ENCODE results near the gene HID1. TPM values are rescaled to one million over a fixed set of nuclear protein-coding genes. Genes with fewer than 3 reads are reported as not detected.
"Not testable (repeated sequence)": the region's sequence is repeated elsewhere in the genome, so short reads cannot be mapped to it uniquely, and the experiment has no call there.

The HID1 gene, protein sequence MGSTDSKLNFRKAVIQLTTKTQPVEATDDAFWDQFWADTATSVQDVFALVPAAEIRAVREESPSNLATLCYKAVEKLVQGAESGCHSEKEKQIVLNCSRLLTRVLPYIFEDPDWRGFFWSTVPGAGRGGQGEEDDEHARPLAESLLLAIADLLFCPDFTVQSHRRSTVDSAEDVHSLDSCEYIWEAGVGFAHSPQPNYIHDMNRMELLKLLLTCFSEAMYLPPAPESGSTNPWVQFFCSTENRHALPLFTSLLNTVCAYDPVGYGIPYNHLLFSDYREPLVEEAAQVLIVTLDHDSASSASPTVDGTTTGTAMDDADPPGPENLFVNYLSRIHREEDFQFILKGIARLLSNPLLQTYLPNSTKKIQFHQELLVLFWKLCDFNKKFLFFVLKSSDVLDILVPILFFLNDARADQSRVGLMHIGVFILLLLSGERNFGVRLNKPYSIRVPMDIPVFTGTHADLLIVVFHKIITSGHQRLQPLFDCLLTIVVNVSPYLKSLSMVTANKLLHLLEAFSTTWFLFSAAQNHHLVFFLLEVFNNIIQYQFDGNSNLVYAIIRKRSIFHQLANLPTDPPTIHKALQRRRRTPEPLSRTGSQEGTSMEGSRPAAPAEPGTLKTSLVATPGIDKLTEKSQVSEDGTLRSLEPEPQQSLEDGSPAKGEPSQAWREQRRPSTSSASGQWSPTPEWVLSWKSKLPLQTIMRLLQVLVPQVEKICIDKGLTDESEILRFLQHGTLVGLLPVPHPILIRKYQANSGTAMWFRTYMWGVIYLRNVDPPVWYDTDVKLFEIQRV
- 16.1 TPM for total RNA-seq

DNA sequence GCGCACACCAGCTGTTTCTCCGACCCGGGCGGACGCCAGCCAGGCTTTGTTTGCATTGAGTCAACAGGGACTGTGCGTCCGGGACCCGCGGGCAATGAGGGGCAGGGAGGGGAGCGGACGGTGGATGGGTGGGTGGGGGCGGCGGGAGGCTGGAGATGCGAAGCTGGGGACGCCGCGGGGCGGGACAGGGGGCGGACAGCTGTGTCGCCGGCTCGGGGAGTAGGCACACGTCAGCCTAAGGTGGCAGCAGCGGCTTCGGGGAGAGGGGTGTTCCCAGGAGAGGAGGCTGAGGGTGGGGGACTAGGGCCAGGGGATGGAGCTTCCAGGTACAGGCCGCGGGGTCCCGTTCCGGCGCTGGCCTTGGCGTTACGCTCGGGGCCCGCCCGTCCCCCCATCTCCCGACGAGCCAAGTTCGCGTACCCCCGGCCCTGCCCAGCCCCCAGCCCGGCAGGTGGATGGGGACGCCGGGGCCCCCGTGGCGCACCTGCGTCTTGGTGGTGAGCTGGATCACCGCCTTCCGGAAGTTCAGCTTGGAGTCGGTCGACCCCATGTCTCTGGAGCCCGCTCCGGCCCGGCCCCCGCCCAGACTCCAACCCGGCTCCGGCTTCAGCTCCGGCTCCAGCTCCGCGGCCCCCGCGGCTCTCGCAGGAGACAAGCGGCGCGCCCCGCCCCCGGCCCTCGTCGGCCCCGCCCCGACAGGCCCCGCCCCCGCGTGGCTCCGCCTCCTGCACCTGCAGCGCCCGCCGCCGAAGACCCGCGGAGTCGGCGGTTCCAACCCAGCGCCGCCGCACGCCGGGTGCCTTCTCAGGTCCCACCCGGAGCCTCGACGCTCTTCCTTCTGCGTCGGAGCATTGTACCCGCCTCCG, at the start of gene HID1:
Gene HID1, minus strand, starts transcription at position 653 of the 866 bp plus-strand sequence. Its CDS starts 103 bp downstream, at position 550.
- ATAC-seq (peak; percentile 31), DNase-seq (ENCODE audit: low spot score) (no peak)
- intact Hi-C loops (cut with DNase I), result no loop called here

DNA sequence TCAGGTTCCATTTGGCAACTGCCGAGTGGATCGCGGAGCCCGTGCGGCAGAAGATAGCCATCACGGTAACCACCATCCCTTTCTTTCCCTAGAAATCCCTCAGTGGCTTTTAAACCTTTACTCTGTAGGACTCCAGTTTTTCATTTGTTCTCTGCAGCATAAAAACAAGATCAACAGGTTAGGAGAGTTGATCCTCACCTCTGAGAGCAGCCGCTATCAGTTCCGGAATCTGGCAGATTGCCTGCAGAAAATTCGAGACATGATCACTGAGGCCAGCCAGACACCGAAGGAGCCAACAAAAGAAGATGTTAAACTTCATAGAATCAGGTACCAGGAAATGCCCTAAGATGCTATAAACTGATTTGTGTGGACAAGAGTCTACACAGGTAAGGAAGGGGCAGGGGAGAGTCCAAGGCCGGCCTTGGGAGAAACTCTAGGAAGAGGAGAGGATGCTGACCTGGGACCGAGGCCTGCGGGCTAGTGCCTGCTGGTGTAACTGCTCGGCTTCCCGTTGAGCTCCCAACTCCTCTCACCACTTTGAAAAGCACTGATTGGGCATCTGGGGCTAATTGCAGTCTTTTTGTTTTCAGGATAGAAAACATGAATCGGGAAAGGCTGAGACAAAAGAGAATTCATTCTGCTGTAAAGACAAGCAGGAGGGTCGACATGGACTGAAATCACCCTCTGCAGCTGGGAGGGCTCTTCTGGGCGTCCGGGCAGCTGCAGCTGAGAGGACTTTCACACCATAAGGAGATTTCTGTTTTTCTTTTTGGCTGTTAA, 48.0 kb upstream of the HID1 start:
- no peak for ATAC-seq
- intact Hi-C loops (cut with DNase I), result no loop called here
- DNase-seq (ENCODE audit: low spot score), result no peak

DNA sequence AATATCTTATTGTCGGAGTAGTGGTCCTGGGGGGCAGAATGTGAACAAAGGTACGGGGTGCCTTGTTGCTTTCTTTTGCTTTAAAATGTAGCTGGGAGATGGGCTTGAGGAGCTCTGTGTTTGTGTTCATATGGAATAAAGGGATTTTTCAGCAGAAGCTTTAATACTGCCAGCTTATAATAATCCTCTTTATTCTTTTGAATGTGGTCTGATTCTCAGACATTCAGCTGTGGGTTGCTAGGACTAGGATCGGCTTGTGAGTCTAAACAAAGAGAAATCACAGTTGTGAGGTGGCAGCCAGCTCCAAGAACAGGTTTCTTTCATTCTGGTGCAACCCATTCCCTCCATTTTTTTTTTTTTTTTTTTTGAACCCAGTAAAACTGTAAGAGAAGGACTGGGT, 47.2 kb upstream of the HID1 start:
- intact Hi-C loops (cut with DNase I), result loop anchor here (10.0 kb wide), 1 partner anchor 55 kb away; no protein-coding TSS in a partner anchor
- ATAC-seq (no peak), DNase-seq (ENCODE audit: low spot score) (no peak)

DNA sequence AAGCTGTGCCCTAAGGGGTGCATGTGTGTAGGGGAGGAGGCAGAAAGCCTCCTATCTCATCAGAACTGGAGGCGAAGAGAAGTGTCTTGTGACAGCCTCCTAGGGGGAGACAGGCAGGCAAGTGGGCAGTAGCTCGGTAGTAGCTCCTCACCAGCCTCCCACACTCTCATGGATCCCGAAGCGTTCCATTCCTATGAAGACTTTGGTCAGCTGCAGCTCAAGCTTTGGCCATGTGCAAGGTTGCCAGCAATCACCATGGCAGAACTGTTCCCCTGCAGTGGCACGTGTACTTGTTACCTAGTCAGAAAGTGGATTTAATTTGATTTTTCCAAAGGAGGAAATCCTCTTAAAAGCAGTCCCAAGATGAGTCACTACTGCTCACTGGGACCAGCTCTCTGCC, 46.6 kb upstream of the HID1 start:
- intact Hi-C loops (cut with DNase I), result loop anchor here (10.0 kb wide), 1 partner anchor 54 kb away; no protein-coding TSS in a partner anchor
- no peak for ATAC-seq
- DNase-seq (ENCODE audit: low spot score), result no peak

DNA sequence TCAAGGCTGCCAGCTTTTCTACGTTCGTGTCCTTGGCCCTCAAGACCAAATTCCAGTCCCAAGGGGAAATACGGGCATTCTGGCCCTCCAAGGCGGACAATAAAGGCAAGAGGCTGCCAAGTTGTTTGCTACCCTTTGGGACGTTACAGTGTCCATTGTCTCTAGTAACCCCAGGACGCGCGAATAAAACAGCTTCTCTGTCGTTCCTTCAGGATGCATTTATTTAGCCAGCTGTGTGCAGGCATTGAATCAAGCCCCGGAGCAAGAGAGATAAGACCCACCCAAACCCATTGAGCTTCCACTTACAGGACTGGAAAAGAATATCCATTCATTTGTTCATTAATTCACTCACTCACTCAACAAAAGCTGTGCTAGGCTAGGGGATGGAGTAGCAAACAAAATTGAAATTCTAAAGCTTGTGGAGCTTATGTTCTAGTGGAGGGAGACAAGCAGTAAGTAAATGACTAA, 40.6 kb upstream of the HID1 start:
- ATAC-seq (no peak), DNase-seq (ENCODE audit: low spot score) (no peak)
- intact Hi-C loops (cut with DNase I), result loop anchor here (10.0 kb wide), 1 partner anchor 48 kb away; no protein-coding TSS in a partner anchor

DNA sequence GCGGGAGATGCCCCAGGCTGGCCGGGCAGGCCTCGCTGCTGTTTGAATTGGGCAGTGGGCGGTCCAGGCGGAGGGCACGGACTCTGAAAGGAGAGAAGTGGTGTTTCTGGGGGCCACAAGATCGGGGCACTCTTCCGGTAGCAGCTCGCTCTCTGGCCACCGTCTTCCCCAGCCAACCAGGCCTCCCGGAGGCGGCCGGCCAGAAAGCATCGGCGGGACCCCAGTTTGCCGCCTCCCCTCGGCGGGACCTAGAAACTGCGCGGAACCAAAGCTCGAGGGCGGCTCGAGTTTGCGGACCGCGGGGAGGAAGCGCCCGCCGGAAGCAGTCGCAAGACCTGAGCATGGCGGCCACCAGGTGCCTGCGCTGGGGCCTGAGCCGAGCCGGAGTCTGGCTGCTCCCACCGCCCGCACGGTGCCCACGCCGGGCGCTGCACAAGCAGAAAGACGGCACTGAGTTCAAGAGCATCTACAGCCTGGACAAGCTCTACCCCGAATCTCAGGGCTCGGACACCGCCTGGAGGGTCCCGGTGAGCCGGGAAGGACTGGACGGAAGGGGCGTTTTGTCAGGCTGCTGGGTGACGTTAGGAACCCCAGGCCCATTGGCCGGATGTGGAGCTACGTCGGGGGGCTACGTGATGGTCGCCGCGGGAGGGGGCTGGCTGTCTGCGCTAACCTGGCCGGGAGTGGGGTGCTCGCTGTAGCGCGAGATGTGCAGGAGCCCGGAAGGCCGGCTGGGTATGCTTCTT, 40.0 kb upstream of the HID1 start, which contains the start of gene MRPL58:
Gene MRPL58, plus strand, starts transcription at position 325 of the 746 bp plus-strand sequence. Its CDS starts 17 bp downstream, at position 342.
- DNase-seq (ENCODE audit: low spot score) (peak; percentile 88), ATAC-seq (peak; percentile 96)
- intact Hi-C loops (cut with DNase I), result loop anchor here (10.0 kb wide), 1 partner anchor 48 kb away; no protein-coding TSS in a partner anchor

DNA sequence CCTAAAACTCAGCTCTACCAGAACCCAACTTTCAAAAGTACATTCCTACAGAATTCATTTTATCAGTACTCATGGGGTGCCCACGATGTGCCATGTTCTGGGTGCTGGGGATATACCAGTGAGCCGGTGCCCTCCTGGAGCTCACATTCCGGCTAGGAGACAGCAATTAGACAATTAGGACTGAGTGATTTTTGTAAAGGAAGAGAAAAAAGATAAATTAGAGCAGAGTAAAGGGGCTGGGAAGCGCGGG, 39.5 kb upstream of the HID1 start:
- intact Hi-C loops (cut with DNase I), result loop anchor here (10.0 kb wide), 1 partner anchor 47 kb away; no protein-coding TSS in a partner anchor
- ATAC-seq (no peak), DNase-seq (ENCODE audit: low spot score) (no peak)

DNA sequence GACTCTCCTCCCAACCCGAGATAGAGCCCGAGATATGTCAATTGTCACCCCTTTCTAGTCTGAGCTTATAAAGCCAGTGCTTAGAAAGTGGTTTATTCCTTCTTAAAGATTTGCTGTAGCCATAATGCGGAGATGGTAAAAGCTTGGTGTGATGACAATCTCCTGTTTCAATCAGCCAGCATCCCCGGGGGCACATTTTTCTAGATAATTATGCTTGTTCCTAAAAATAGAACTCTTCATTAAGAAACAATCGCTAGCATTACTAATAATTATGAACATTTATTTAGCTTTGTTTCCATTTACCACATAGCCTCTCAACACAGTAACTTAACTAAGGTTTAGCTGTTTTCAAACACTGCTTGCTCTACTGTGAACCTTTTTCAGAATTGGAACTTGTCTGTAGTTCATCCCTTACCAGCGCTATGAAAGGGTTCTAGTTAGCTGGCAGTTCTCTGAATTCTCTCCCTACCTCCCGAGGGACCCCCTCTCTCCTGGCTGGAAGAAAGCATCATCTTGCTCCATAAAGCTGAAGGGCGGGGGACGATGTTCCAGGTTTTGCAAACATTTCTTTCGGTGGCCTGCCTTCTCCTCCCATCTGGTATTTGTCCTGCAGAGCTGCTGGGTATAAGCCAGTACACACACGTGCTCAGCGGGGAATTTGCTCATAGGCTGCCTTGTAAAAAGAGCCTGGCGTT, 39.0 kb upstream of the HID1 start:
- peak; percentile 84 for ATAC-seq
- intact Hi-C loops (cut with DNase I), result loop anchor here (10.0 kb wide), 1 partner anchor 47 kb away; no protein-coding TSS in a partner anchor
- DNase-seq (ENCODE audit: low spot score), result no peak

DNA sequence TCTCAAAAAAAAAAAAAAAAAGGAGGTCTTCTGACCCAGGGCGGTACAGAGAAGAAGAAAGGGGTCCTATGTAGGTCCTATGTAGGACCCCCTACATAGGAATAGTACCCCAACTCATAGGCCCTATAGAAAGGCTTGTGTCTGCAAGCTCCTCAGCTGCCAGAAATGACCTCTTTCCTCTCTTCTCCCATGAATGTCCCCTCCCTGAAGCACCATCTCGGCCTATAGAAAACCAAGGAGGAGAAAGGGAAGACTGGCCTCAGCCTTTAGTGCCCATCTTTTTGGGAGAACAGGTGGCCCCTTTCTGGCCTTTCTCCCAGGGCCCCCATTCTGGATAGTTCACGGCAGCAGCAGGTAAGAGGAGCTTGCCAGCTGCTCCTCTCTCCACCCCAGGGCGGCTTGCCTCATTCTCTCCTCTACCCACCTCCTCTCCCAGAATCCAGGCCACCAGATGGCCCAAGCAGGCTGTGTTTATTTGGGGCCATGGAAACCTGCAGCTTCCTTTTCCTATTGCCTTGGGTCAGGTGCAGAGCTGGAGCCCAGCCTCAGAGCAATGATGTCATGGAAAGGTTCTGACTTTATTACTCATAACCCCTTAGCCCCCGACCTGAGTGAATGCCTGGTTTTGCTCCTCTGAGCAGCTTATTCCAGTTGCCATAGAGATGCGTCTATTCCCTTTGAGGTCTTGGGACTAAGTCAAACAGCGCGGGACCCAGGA, 38.3 kb upstream of the HID1 start:
- intact Hi-C loops (cut with DNase I), result loop anchor here (10.0 kb wide), 1 partner anchor 46 kb away; no protein-coding TSS in a partner anchor
- DNase-seq (ENCODE audit: low spot score) (no peak), ATAC-seq (peak; percentile 47)

DNA sequence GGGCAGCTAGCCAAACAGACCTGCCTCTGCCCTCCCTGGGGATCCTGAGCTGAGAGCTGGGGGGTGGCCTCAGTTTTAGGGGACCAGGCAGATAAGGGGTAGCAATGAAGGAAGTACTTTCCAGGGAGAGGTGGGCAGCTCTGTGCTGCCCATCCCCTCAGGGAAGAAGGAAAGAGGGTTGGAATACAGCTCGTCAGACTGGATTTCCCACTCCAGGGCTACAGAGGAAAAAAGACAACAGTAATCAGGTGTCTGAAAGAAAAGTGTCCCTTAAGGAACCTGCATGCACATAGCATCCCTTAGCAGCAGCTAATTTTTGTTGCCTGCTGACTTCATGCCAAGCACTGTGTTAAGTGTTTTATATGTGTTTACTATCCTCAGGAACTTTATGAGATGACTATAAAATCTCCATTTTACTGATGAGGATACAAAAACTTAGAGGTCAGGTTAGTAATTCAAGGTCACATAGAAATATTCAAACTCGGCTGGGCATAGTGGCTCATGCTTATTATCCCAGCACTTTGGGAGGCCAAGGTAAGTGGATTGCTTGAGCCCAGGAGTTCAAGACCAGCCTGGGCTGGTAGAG, 36.7 kb upstream of the HID1 start:
- intact Hi-C loops (cut with DNase I), result no loop called here
- DNase-seq (ENCODE audit: low spot score), result no peak
- ATAC-seq, result no peak

DNA sequence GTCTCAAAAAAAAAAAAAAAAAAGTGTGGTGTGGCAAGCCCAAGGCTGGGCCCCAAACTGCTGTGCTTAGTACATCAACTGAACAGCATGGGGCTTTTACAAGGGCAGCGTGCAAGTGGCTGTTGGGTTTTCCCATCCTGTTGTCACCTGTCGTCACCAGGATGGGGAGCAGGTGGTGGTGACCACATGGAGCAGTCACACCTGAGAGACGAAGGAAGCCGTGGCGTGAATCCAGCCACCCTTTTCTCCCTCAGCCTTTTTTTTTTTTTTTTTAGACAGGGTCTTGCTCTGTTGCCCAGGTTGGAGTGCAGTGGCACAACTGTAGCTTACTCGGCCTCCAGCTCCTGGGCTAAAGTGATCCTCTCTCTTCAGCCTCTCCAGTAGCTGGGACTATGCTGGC, 35.8 kb upstream of the HID1 start:
- intact Hi-C loops (cut with DNase I), result no loop called here
- no peak for DNase-seq (ENCODE audit: low spot score)
- ATAC-seq, result no peak

DNA sequence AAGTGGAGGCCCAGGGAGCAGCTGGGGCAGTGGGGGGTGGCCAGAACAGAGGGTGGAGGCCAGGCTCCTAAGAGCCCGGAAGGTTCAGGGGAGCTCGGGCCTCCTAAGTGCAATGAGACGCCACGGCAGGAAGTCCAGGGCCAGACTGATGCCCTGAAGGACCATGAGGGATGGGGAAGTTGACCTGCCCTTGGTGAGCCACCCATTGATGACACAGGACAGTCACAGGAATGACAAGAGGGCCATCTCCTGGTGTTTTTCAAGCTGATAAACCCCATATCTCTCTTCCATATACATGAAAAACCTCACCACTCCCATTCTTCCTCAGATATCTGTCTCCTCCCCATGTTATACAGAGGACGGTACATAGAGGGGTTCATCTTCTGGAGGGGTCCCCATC, 34.1 kb upstream of the HID1 start:
- intact Hi-C loops (cut with DNase I), result no loop called here
- DNase-seq (ENCODE audit: low spot score) (no peak), ATAC-seq (no peak)

DNA sequence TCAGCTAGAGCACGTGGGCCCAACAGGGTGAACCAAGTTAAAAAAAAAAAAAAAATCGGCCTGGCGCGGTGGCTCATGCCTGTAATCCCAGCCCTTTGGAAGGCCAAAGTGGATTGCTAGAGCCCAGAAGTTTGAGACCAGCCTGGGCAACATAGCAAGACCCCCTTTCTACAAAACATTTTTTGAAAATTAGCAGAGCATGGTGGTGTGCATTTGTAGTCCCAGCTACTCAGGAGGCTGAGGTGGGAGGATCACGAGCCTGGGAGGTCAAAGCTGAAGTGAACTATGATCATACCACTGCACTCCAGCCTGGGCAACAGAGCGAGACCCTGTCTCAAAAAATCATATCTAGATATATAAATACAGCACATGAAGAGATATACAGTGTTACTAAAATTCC, 33.5 kb upstream of the HID1 start:
- DNase-seq (ENCODE audit: low spot score); intact Hi-C loops (cut with DNase I); ATAC-seq: not testable (repeated sequence)

DNA sequence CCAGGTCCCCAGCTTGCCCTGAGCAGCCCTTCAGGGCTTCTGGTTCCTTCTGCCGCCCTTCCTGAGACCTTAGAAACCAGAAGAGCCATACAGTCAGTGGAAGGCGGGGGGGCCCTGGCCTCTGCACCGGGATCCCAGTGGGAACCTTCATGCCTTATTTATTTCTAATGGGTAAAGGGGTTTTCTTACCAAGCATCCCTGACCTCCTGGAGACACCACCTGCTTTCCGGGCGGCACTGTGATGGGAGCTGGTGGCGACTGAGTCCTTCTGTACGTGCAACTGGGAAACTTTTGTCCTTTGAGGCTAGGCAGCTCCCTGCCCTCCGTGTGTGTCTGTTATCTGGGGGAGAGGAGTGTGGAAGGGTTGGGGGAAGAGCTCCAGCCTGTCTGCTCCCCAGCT, 32.7 kb upstream of the HID1 start:
- ATAC-seq (no peak), DNase-seq (ENCODE audit: low spot score) (no peak)
- intact Hi-C loops (cut with DNase I), result no loop called here

DNA sequence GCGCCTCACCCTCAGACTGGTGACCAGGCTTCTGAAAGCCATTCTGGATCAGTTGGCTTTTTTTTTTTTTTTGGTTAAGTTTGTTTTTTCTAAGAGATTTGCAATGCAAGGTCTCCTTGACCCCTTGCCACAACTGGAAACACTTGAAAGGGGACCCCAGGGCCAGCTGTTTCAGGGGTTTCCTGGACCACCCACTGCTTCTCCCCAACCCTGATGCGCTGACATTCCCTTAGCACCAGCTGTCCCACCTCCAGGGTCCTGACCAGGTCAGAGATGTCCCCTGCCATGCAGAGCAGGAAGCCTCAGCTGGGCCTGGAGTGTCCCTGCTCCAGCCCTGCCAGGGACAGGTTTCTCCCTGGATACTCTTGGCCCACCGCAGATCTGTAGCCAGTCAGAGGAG, 31.8 kb upstream of the HID1 start:
- no peak for DNase-seq (ENCODE audit: low spot score)
- no peak for ATAC-seq
- intact Hi-C loops (cut with DNase I), result no loop called here

DNA sequence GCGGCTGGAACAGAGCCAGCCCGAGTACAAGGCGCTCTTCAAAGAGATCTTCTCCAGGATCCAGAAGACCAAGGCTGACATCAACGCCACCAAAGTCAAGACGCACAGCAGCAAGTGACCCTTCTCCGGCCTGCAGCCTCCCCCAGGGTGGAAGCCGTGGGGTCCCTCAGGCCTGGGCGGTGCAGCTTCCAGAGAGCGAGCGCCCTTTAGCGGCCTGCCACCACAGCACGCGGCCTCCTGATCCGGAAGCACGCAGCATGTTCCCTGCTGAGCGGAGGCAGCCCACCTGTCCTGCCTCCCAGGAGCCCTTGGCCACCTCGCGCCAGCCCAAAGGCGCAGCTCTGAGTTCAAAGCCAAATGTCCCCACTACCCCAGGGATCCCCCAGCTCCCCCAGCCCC, 31.4 kb upstream of the HID1 start:
- ATAC-seq, result no peak
- intact Hi-C loops (cut with DNase I), result no loop called here
- DNase-seq (ENCODE audit: low spot score), result no peak
